HG03064 (cell line): ENCODE measurements around the gene USP31.
"Not testable (repeated sequence)": the region's sequence is repeated elsewhere in the genome, so short reads cannot be mapped to it uniquely, and the experiment has no call there.

Experiments used
- ATAC-seq: cut with Tn5 transposase; IDR thresholded peaks from one replicate; pipeline ENCODE4 v1.9.1; 2021; ENCODE audit warnings: low read depth; ENCODE audit not compliant: unreplicated experiment

Gene USP31

GRCh38 chr16:23104032-23104955 lies 45.0 kb downstream of the USP31 start:
- no peak for ATAC-seq

DNA sequence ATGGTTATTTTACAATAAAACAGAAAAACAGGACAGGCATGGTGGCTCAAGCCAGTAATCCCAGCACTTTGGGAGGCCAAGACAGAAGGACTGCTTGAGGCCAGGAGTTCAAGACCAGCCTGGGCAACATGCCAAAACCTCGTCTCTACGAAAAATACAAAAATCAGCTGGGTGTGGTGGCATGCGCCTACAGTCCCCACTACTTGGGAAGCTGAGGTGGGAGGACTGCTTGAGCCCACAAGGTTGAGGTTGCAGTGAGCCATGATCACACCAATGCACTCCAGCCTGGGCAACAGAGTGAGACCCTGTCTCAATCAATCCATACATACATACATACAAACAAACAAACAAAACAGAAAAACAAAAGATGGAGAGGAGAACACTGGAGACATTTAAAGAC lies 45.6 kb downstream of the USP31 start:
- no peak for ATAC-seq

- no peak for ATAC-seq
Measured at GRCh38 chr16:23101012-23101550, 48.2 kb downstream of the USP31 start.

DNA sequence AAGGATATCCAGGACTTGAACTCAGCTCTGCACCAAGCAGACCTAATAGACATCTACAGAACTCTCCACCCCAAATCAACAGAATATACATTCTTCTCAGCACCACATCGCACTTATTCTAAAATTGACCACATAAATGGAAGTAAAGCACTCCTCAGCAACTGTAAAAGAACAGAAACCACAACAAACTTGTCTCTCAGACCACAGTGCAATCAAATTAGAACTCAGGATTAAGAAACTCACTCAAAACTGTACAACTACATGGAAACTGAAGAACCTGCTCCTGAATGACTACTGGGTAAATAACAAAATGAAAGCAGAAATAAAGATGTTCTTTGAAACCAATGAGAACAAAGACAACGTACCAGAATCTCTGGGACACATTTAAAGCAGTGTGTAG lies 52.8 kb downstream of the USP31 start:
- not testable (repeated sequence) for ATAC-seq

DNA sequence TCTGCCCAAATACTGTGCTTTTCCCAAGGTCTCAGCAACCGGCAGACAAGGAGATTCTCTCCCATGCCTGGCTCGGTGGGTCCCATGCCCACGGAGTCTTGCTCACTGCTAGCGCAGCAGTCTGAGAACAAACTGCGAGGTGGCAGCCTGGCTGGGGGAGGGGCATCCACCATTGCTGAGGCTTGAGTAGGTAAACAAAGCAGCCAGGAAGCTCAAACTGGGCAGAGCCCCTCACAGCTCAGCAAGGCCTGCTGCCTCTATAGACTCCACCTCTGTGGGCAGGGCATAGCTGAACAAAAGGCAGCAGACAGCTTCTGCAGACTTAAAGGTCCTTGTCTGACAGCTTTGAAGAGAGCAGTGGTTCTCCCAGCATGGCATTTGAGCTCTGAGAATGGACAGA lies 55.1 kb downstream of the USP31 start:
- not testable (repeated sequence) for ATAC-seq

- no peak for ATAC-seq
Measured at GRCh38 chr16:23092801-23093117, 56.5 kb downstream of the USP31 start.

DNA sequence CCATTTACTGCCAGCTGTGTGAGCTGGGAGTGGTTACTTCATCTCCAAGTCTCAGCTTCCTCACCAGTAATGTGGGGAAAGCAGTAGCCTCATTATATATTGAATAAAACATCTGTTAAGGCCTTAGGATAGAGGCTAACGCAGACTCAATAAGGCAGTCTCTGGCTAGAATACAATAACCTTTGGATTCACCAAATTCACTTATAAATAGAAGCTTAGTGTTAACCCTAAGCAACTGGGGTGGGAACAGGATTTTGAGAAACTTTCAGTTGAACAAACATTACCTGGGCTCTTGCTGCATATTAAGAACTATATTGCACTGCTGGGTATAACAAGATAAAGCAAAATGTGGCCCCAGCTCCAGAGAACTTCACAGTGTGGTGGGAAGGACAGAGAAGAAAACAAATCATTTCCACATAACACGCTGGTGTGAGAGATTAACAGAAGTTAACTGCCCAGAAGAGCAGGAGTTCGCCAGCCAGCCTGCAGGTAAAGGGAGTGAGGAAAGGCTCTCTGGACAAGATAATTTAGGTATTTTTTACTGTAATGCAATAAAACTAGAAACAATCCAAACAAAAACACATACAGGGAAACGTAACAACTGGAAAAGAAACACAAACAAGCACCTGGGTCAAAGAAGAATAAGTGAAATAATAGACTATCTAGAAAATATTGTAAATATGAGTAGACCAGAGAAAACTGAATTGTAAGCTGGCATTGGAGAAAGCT lies 57.0 kb downstream of the USP31 start:
- ATAC-seq, result no peak

- no peak for ATAC-seq
Measured at GRCh38 chr16:23089111-23089510, 60.1 kb downstream of the USP31 start.

GRCh38 chr16:23088018-23088417 lies 61.2 kb downstream of the USP31 start:
- ATAC-seq, result no peak

DNA sequence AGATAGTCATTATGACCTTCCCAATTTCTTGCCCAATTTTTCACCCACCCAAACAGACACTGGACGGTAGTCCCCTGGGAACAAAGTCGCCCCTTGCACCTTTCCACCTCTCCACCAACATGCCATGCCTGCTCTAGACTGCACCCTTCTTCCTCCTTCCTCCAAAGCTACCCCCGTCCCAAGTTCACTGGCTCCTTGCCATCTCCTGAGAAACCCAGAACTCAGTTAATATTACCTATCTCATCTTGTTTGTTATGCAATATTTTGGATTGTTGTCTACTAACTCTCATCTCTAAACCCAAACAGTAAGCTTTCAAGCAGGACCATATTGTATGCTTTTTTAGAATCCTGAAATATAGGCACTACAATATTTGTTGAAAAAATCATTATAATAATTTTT lies 63.3 kb downstream of the USP31 start:
- ATAC-seq, result no peak

- no peak for ATAC-seq
Measured at GRCh38 chr16:23082161-23082788, 67.0 kb downstream of the USP31 start.

DNA sequence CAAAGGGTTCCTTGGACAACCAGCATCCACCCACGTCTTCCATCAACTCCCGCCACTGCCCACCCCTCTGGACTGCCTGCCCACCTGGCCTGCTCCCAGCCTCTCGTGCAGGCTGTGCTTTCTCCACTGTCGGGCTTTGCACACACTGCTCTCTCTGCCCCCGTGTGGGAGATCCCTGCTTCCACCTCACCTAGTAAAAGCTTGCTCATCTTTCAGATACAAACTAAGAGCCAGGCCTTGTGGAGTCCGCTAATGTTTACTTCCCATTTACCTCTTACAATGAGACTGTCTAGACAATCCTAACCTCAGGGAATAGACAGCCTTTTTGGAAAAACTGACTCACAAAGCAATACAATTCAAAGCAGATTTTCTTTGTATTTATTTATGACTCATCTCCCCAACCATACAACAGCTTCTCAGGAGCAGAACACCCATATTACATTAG lies 67.6 kb downstream of the USP31 start:
- no peak for ATAC-seq

- ATAC-seq, result no peak
Measured at GRCh38 chr16:23080747-23081146, 68.5 kb downstream of the USP31 start.

DNA sequence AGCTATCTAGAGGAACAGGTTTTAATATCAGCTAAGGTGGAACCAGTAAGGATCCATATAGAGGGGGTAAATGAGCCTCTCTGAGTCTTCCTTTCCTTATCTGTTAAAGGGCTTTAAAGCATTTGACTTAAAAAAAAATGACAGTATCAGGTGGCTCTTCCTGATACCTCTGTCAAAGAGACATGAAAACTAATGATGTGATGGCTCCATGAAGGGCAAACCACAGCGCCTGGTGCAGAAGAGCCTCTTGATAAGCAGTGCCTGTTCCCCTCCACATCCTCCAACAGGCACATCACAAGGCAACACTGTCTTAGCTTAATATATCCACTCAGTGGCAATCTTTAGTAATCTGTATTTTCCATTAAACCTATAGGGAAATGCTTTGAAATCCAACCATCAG lies 68.9 kb downstream of the USP31 start:
- no peak for ATAC-seq

DNA sequence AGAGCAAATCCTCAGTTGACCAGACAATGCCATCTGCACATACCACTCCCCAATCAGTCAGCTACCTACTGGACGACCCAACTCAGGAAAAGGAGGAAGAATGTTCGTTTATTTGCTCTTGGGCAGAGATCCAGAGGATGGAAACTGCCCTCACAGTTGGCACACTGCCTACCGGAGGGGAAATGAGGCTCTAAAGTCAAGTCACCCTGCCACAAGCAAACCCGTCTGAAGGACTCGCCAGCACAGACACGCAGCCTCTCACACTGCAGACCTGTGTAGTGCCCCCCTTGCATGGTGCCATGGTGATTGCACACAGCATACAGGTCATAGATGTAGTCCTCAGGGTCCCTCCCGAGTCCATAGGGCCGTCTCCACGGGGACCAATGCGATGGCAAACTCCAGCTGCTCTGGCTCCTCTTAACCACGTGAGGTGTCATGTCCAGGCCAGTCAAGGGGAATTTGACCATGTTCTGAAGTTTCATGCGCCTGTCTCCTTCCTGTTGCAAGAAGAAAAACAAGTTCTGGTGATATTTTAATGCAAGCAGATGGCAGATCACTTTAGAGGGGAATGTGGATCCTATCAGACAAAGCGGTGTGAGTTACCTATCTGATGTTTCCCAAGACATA lies 69.5 kb downstream of the USP31 start:
- ATAC-seq, result no peak

GRCh38 chr16:23074423-23074822 lies 74.8 kb downstream of the USP31 start:
- ATAC-seq, result no peak

DNA sequence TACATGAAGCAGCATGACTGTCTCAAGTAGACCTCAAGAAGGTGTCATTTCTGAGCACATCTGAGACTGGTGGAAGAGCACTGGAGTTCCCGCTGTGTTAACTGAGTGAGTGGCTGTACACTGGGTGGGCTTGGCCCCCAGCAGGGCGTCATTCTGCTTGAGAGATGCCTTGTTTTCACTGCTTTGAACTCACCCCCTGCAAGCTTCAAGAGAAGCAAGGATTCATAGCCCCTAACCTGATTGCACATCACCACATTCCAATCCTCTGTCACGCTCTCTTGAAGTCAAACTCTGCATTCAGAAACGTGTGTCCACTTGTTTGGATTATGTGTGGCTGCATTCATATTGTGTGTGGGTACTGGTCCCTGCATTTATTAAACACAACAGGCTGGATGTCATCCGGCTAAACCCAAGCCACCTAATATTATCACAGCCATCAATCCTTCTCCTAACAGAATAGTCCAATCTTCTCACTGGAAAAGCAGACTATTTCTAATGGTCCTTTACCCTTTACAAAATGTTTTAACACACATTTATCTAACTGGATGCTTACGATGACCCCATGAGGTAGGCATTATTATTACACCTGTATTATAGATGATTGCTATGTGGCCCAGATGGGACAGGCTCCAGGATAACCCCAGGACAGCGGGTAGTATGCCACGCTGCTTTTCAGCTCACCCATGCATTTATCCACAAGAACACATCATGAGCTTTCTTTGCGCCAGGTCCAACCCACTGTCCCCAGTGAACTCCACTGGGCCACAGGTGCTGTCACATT lies 76.3 kb downstream of the USP31 start:
- ATAC-seq, result no peak

DNA sequence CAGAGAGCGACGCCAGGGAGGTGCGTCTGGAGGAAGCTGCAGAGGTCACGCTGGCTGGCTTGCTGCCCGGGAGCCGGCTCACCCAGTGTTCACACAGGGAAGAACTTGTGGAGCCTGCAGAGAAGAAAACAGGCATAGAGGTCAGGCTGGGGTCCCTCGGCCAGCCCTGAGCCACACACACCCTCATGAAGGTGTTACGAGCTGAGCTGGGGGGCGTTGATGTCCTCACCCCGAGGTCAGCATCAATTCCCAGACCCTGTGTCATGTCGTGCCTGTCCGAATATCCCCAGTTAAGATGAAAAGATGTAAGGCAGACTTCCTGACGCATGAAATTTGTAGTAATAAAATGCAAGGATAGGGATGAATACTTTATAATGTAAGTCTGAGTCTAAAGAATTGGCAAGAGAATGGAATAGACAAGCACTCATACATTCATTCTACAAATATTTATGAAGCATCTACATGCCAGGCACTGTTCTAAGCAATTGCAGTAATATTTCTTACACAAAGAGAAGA lies 77.1 kb downstream of the USP31 start:
- ATAC-seq, result no peak

GRCh38 chr16:23071196-23072083 lies 77.8 kb downstream of the USP31 start:
- no peak for ATAC-seq
